Measurements from ENCODE around the gene MEF2D.

DNA sequence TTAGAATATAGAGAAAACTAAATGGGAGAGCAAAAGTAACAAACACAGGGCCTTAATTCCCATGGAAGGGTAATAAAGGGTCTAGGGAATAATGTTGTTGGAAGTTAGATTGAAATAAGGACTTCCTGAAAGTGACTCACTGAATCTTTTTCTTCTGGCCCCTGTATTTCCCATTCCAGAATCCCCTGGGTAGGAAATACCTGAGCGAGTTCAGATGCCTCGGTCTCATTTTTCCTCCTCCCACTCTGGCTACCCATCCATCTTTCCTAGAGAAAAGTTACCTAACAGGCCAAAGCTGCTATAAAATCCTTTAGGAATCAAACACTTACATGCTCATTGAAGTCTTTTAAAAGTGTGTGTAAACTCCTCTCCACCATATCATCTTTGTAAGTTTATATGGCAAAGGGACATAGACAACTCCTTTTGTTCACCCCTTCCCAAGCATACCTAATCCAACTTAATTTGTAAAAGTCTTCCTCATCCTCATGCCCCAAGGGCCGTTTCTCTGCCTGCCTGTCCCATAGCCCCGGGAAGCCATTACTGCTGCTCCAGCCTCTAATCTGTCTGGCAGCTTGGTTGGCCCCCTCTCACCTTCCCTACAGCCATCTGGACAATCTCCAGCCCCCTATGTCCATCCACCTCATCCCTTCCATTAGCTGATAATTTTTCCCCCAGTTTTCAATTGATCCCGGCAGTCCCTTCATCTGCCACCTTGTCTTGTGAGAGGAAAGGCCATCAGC, 3.3 kb upstream of the MEF2D start:
- TF ChIP-seq POLR2A (IDR thresholded peaks at IDR 0.05; ENCODE audit: low read depth, low read length) (no peak), POLR2AphosphoS5 (IDR thresholded peaks at IDR 0.05; ENCODE audit: low read depth, low read length) (no peak), TAF1 (IDR thresholded peaks at IDR 0.05; ENCODE audit: borderline replicate concordance, low read depth, low read length) (no peak)

All from GM12892 (cell line).